Left ventricle myocardium superior (tissue), 1 donor: ENCODE measurements around the gene PAK2. TPM values are rescaled to one million over a fixed set of nuclear protein-coding genes. Genes with fewer than 3 reads are reported as not detected.
"Not testable (repeated sequence)": the region's sequence is repeated elsewhere in the genome, so short reads cannot be mapped to it uniquely, and the experiment has no call there.

Source experiments
- ATAC-seq: fragments of 200-7000 bp; cut with Tn5 transposase; one replicate; pipeline ENCODE4 v1.9.1; 2020; ENCODE audit warnings: mild to moderate bottlenecking, moderate library complexity
- DNase-seq: peaks from one replicate; pipeline ENCODE4 v3.0.0-alpha.2; 2020
- intact Hi-C: fragments of 100-400 bp; cut with micrococcal nuclease; formaldehyde crosslinking; loops from one replicate; pipeline ENCODE4 v1.11.0; 2022
- total RNA-seq: library from RNA; stranded (reverse); fragmentation: NEBNext Ultra II Directional; extraction: Animal tissue kit (Norgen Biotek cat#: 25700); gene quantifications from one replicate; pipeline ENCODE4 v1.2.1, GENCODE V29; 2021
- donor health status: DM: no; HTN: yes; CAD: no; lungs with severe emphysema.

The PAK2 gene
- total RNA-seq, 1 donor from 2014 or later, result 43.5 TPM

GRCh38 chr3:196874511-196875094 lies 134.9 kb downstream of the PAK2 start:
- DNase-seq, ATAC-seq, intact Hi-C loops: not testable (repeated sequence)

- ATAC-seq (no peak), DNase-seq (no peak)
- intact Hi-C loops, result no loop called here
Observed at GRCh38 chr3:196875258-196875657, 135.6 kb downstream of the PAK2 start.

Other genes starting within 250 kb of the PAK2 start
- gene RNF168, start 236.1 kb upstream of the PAK2 start, total RNA-seq, result 23.2 TPM
- 110 TPM for gene SMCO1, start 224.5 kb upstream of the PAK2 start, total RNA-seq
- gene WDR53, start 171.3 kb upstream of the PAK2 start, total RNA-seq, result 7.6 TPM
- 9.1 TPM for gene FBXO45, start 171.2 kb upstream of the PAK2 start, total RNA-seq
- gene NRROS, start 100.2 kb upstream of the PAK2 start, total RNA-seq, result 2.3 TPM
- 1.0 TPM for gene CEP19, start 27.6 kb upstream of the PAK2 start, total RNA-seq
- 14.1 TPM for gene PIGX, start 27.5 kb upstream of the PAK2 start, total RNA-seq
- gene SENP5, start 128.1 kb downstream of the PAK2 start, total RNA-seq, result 19.6 TPM
- 31.0 TPM for gene NCBP2, start 202.7 kb downstream of the PAK2 start, total RNA-seq
- 2.8 TPM for gene PIGZ, start 229.0 kb downstream of the PAK2 start, total RNA-seq